ENCODE measurements around the gene CCDC3.

Gene CCDC3

GRCh38 chr10:12961416-12962205 lies 39.9 kb downstream of the CCDC3 start:
- DNase-seq (ENCODE audit: low spot score), result no peak

GRCh38 chr10:12960941-12961340 lies 40.6 kb downstream of the CCDC3 start:
- DNase-seq (ENCODE audit: low spot score), result no peak

GRCh38 chr10:12960334-12960898 lies 41.1 kb downstream of the CCDC3 start:
- DNase-seq (ENCODE audit: low spot score), result no peak

GRCh38 chr10:12958546-12959110 lies 42.9 kb downstream of the CCDC3 start:
- DNase-seq (ENCODE audit: low spot score), result no peak

- no peak for DNase-seq (ENCODE audit: low spot score)
Measured at GRCh38 chr10:12957081-12957480, 44.4 kb downstream of the CCDC3 start.

- DNase-seq (ENCODE audit: low spot score), result no peak
Measured at GRCh38 chr10:12954866-12955265, 46.6 kb downstream of the CCDC3 start.

GRCh38 chr10:12950583-12951128 lies 50.9 kb downstream of the CCDC3 start:
- no peak for DNase-seq (ENCODE audit: low spot score)

DNA sequence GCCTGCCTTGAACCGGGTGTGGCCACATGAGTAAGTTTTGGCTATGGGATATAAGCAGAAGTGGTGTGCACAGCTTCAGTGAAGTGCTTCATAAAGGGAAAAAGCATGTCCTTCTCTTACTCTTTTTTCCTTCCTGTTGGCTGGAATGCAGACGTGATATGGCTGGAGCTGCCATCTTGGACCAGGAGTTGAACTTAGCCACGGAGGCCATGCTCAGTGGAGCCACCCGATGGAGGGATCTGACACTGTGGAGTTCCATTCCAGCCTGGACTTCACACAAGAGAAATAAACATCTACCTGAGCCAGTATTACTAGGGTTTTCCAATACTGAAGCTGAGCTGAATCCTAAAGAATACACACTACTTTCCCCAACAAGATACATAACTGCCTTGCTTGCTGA lies 52.3 kb downstream of the CCDC3 start:
- no peak for DNase-seq (ENCODE audit: low spot score)

GRCh38 chr10:12947741-12948140 lies 53.8 kb downstream of the CCDC3 start:
- DNase-seq (ENCODE audit: low spot score), result no peak

- DNase-seq (ENCODE audit: low spot score), result no peak
Measured at GRCh38 chr10:12946372-12946771, 55.1 kb downstream of the CCDC3 start.

- no peak for DNase-seq (ENCODE audit: low spot score)
Measured at GRCh38 chr10:12945690-12946359, 55.7 kb downstream of the CCDC3 start.

DNA sequence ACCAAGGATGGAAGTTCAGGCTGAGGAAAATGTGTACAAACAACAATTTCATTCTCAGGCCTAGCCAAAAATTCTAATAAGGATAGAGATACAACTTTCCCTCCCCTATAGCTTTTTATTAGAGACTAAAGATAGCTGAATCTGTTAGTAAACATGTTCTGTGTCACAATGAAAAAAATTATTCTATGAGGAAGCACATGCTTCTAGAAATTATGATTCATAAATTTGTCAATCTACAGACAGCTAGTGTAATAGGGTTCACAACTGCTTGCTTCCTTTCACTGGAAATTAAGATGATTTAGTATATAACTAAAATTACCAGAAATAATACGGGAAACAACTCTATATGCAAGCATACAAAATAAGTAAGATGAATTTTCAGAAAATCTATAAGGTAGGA lies 56.6 kb downstream of the CCDC3 start:
- DNase-seq (ENCODE audit: low spot score), result no peak

GRCh38 chr10:12943425-12943824 lies 58.1 kb downstream of the CCDC3 start:
- no peak for DNase-seq (ENCODE audit: low spot score)

DNA sequence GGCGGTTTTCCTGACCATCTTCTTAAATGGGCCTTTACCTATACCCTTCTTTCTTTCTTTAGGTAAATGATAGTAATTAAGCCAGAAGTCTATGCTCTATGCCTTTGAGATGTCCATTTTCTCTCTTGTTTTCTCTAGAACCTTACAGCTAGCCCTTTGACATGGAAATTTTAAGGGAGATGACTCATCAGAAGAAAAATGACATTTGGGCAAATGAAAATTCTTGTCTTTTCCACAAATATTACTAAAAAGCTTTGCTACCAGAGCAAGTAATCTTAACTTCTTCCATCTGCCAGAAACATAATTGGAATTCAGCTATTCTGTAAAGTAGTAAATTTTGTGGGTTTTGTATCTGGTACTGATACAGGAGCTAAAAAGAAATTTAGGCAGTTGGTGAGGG lies 59.5 kb downstream of the CCDC3 start:
- no peak for DNase-seq (ENCODE audit: low spot score)

DNA sequence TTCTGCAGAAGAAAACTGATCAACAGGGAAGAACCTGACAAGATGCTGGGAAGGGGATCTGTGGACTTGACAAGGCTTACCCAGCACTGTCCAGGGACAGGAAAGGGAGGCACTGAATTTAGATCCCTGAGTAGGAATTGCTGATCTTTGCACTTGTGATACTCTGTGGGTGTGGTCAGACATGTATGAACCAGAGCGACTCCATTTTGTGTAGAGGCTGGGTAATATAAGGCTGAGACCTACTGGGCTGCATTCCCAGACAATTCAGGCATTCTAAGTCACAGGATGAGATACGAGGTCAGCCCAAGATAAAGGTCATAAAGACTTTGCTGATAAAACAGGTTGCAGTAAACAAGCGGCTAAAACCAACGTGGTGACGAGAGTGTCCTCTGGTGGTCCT lies 60.7 kb downstream of the CCDC3 start:
- no peak for DNase-seq (ENCODE audit: low spot score)

DNA sequence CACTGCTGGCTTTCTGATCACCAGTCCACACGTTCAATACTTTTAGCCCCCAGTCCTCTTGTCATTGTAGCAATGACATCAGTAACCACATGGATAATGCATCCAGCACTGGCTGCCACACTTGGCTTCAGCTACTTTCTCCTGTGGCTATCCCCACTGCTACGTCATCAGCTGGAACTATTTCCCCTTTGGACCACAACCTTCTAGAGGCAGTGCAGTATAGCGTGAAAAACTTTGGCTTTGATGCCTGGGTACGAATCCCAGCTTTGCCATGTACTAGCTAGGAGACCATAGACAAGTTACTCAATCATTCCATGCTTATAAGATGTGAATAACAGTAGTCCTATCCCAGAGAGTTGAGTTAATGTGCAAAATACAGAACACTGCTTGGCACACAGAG lies 63.2 kb downstream of the CCDC3 start:
- no peak for DNase-seq (ENCODE audit: low spot score)

DNA sequence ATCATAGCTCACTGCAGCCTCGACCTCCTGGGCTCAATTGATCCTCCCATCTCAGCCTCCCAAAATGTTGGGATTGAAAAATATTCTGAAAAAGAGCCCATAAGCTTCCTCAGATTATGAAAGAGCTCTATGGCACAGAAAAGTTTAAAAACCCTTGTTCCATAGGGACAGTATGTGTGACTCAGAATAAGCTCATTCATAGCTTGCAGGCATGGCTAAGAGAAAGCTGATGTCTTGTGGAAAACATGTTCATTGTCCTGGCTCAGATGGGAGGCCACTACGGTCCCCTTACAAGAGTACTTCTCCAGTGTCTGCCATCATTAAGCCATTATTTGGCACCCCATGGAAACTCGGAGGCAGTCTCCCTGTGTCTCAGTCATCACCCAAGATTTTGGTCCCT lies 64.0 kb downstream of the CCDC3 start:
- no peak for DNase-seq (ENCODE audit: low spot score)

- DNase-seq (ENCODE audit: low spot score), result no peak
Measured at GRCh38 chr10:12934777-12935176, 66.7 kb downstream of the CCDC3 start.

DNA sequence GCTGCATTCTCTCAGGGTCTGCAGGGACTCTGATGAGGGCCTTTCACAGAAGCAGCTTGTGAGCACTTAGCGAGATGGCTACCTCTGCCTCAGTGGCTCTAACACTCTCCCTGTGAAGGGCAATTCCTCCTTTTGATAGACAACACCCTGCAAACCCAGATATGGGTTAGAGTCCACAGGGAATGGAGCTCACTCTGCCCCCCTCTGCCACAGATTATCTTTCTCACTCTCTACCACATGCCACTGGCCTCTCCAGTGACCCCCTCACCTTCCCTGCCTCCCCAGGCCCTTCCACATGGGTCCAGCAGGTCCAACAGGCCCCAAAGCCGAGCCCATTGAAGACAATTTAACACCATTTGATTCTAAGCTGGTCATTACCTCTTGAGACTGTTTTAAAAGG lies 72.1 kb downstream of the CCDC3 start:
- DNase-seq (ENCODE audit: low spot score), result no peak

GRCh38 chr10:12928571-12928970 lies 72.9 kb downstream of the CCDC3 start:
- no peak for DNase-seq (ENCODE audit: low spot score)

- DNase-seq (ENCODE audit: low spot score), result no peak
Measured at GRCh38 chr10:12927896-12928295, 73.6 kb downstream of the CCDC3 start.

- no peak for DNase-seq (ENCODE audit: low spot score)
Measured at GRCh38 chr10:12925845-12926244, 75.7 kb downstream of the CCDC3 start.

DNA sequence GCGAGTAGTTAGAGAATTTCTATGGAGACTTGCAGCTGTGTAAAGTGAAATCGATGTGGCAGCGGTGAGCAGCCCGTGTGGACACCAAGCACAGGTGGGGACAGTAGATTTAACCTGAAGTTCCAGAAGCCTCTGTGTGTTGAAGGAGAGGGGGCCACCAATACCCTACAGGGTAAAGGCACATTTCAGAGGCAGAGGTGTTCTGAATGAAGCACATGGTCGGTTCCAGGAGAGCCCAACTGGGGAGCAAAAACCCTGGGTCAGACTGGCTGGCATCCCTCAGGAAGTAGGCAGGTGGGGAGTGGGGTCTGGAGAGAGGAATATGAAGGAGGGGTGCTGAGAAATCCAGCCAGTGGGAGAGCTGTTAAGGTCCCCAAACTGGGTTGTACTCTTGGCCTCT lies 76.6 kb downstream of the CCDC3 start:
- DNase-seq (ENCODE audit: low spot score), result no peak
